Bronchial epithelial cell (primary cell): ENCODE results near the gene DYNC2H1. TPM values are rescaled to one million over a fixed set of nuclear protein-coding genes. Genes with fewer than 3 reads are reported as not detected.

ENCODE experiments used
- DNase-seq: peaks from one replicate; pipeline ENCODE4 v3.0.0-alpha.2; 2010; ENCODE audit warnings: low read depth
- FAIRE-seq: peaks from 2 replicates; lab custom pipeline; 2011; peaks lifted over from hg19 to GRCh38; lab: Jason Lieb, UNC
- H3K27me3 ChIP-seq: 2 replicates; pipeline ENCODE4 v1.5.1; 2011; ENCODE audit warnings: low read length; ENCODE audit not compliant: control insufficient read depth, insufficient read depth
- H3K36me3 ChIP-seq: 2 replicates; pipeline ENCODE4 v1.5.1; 2011; ENCODE audit warnings: low read length; ENCODE audit not compliant: control insufficient read depth, insufficient read depth
- H3K4me3 ChIP-seq: 2 replicates; pipeline ENCODE4 v1.5.1; 2011; ENCODE audit warnings: mild to moderate bottlenecking, low read depth, low read length, control low read depth
- total RNA-seq: library from RNA; depleted of rRNA; stranded (reverse); fragments of >200 nt; gene quantifications from 2 replicates; pipeline ENCODE4 v1.2.1, GENCODE V29; 2014
- TF ChIP-seq, protein P1 (sequence below): IDR thresholded peaks from 2 replicates; pipeline ENCODE4 v1.5.1; 2011; ENCODE audit warnings: mild to moderate bottlenecking, moderate library complexity, low read length, control low read depth, inconsistent platforms; ENCODE audit not compliant: insufficient read depth, severe bottlenecking

Gene DYNC2H1
- total RNA-seq, 1 donor from 2014 or later, result 11.6 TPM

DNA sequence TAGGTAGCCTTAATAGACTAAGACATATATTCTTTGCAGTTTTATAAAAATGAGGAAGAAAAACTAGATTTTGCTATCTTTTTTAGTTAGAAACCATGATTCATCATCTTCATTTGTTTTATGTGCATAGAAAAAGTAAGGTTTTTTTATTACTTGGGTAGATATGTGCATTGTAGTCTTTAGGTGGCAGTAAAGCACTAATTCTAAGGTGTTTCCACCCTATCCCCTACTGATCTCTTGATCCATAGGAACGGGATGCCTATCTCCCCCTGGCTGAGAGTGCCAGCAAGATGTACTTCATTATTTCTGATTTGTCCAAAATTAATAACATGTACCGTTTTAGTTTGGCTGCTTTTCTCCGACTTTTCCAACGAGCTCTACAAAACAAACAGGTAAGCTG, 148.1 kb downstream of the DYNC2H1 start:
- DNase-seq (peak; percentile 46), FAIRE-seq (no peak)
- no peaks in the 10 kb centered on the region for H3K36me3 ChIP-seq
- TF ChIP-seq, protein P1, sequence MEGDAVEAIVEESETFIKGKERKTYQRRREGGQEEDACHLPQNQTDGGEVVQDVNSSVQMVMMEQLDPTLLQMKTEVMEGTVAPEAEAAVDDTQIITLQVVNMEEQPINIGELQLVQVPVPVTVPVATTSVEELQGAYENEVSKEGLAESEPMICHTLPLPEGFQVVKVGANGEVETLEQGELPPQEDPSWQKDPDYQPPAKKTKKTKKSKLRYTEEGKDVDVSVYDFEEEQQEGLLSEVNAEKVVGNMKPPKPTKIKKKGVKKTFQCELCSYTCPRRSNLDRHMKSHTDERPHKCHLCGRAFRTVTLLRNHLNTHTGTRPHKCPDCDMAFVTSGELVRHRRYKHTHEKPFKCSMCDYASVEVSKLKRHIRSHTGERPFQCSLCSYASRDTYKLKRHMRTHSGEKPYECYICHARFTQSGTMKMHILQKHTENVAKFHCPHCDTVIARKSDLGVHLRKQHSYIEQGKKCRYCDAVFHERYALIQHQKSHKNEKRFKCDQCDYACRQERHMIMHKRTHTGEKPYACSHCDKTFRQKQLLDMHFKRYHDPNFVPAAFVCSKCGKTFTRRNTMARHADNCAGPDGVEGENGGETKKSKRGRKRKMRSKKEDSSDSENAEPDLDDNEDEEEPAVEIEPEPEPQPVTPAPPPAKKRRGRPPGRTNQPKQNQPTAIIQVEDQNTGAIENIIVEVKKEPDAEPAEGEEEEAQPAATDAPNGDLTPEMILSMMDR, result peak; percentile 32
- no peak overlapping the region for H3K4me3 ChIP-seq
- no peaks in the 10 kb centered on the region for H3K27me3 ChIP-seq

DNA sequence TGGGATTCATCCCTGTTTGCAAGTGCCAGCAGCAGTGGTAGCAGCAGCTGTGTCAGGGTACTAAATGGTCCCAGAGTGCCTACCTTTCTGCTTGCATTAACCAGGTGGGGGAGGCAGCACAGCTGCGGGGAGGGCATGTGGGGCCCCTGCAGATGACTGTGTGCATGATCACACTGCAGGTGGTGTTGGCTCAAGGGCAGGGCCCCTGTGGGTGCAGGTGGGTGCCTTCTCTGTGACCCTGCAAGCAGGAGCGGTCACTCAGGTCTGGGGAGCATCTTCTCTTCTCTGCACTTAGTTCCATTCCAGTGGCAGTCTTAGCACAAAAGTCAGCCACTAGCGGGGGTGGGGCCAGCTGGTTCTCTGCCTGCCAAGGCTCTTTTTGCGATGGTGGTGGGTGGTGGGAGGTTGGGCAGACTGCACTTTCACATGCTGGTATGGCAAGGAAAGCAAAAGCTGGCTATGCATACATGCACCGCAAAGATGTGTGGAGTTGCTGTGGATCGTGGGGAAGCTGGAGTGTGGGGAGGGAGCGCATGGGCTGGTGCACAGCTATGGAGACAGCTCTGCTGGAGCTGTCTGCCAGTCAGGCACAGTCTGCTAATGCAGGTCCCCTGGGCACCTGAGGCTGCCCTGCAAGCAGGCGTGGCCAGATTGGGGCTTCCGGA, 157.1 kb downstream of the DYNC2H1 start:
- FAIRE-seq (no peak), DNase-seq (no peak)
- Histone ChIP-seq H3K36me3 (no peaks in the 10 kb centered on the region), H3K27me3 (no peaks in the 10 kb centered on the region), H3K4me3 (no peak overlapping the region)
- TF ChIP-seq, protein P1, result no peak

DNA sequence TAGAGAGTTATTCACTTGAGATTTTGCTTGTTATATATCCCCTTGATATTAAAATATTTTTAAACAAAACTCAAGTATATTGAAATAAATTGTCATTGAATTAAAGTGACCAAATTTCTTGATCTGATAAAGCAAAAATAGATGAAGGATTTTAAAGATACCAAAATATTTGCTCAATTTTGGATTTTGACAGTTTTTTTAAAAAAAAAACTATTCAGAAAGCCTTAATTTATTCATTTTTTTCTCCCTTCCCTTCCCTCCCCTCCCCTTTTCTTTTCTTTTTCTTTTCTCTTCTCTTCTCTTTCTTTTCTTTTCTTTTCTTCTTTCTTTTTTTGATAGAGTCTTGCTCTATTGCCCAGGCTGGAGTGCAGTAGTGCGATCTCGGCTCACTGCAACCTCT, 163.7 kb downstream of the DYNC2H1 start:
- no peaks in the 10 kb centered on the region for H3K27me3 ChIP-seq
- H3K36me3 ChIP-seq, result no peaks in the 10 kb centered on the region

DNA sequence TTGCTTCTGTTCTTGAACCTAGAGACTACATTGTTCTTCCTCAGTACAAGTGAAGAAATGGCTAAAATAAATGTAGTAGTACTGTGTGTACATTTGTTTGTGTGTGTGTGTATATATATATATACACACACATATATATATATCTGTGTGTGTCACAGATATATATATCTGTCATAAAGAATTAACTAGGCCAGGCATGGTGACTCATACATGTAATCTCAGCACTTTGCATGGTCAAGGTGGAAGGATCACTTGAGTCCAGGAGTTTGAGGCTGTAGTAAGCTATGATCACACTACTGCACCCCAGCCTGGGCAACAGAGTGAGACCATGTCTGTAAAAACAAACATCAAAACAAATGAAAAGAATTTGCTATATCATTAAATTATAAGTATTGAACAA, 164.8 kb downstream of the DYNC2H1 start:
- Histone ChIP-seq H3K36me3 (no peaks in the 10 kb centered on the region), H3K27me3 (no peaks in the 10 kb centered on the region), H3K4me3 (no peak overlapping the region)
- no peak for FAIRE-seq
- TF ChIP-seq, protein P1, result no peak
- DNase-seq, result peak; percentile 18

More for the DNA sequence above, 163.7 kb downstream of the DYNC2H1 start:
- FAIRE-seq (no peak), DNase-seq (no peak)
- no peak overlapping the region for H3K4me3 ChIP-seq
- TF ChIP-seq, protein P1, result no peak

DNA sequence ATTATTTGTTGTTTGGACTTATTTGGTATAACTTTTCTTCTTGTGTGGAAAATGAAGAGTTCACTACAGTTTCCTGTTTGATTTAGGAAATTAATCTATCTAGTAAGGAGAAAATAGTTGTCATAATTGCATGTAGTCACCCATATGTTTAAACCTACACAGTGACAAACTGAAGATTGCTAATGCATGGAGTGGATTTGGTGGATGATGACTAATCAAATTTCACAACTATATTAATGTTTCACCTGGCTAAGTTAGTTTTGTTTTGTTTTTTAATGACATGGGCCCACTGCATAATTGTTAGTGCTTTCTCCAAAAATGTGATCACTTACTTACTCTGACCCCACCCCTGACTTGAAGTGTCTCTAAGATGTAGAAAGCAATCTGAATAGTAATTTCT, 170.6 kb downstream of the DYNC2H1 start:
- Histone ChIP-seq H3K4me3 (no peak overlapping the region), H3K36me3 (no peaks in the 10 kb centered on the region), H3K27me3 (no peaks in the 10 kb centered on the region)
- TF ChIP-seq, protein P1, result no peak
- DNase-seq (peak; percentile 85), FAIRE-seq (no peak)

DNA sequence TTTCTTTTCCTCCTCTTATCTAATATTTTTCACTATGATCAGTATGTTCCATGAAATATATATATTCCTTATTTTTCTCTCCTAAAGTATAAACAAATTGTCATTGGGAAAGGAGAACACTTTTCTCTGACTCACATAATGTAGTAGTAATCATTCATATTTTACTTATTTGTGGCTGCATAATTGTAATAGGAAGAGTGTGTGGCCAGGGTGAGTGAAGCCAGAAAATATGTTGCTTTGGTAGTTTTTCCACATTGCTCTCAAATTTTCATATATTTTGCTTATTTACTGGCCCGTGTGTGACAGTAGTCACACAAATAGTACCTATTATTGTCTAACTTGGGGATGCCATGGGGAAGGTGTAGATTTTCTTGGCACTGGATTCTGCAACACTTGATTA, 172.1 kb downstream of the DYNC2H1 start:
- Histone ChIP-seq H3K4me3 (no peak overlapping the region), H3K27me3 (no peaks in the 10 kb centered on the region), H3K36me3 (no peaks in the 10 kb centered on the region)
- DNase-seq (peak; percentile 34), FAIRE-seq (no peak)
- TF ChIP-seq, protein P1, result no peak
